ENCODE results near the gene BLOC1S4.

- TF ChIP-seq, protein P1, sequence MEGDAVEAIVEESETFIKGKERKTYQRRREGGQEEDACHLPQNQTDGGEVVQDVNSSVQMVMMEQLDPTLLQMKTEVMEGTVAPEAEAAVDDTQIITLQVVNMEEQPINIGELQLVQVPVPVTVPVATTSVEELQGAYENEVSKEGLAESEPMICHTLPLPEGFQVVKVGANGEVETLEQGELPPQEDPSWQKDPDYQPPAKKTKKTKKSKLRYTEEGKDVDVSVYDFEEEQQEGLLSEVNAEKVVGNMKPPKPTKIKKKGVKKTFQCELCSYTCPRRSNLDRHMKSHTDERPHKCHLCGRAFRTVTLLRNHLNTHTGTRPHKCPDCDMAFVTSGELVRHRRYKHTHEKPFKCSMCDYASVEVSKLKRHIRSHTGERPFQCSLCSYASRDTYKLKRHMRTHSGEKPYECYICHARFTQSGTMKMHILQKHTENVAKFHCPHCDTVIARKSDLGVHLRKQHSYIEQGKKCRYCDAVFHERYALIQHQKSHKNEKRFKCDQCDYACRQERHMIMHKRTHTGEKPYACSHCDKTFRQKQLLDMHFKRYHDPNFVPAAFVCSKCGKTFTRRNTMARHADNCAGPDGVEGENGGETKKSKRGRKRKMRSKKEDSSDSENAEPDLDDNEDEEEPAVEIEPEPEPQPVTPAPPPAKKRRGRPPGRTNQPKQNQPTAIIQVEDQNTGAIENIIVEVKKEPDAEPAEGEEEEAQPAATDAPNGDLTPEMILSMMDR (IDR thresholded peaks at IDR 0.05): no peak
- no peak for TF ChIP-seq POLR2A (IDR thresholded peaks at IDR 0.05)
These were observed 32.3 kb downstream of the BLOC1S4 start for GRCh38 chr4:6748286-6748685.
